ENCODE measurements around the gene KDM5B. TPM values are rescaled to one million over a fixed set of nuclear protein-coding genes. Genes with fewer than 3 reads are reported as not detected.

KDM5B gene
- total RNA-seq, 1 experiment from 2014 or later, result 86.7 TPM

DNA sequence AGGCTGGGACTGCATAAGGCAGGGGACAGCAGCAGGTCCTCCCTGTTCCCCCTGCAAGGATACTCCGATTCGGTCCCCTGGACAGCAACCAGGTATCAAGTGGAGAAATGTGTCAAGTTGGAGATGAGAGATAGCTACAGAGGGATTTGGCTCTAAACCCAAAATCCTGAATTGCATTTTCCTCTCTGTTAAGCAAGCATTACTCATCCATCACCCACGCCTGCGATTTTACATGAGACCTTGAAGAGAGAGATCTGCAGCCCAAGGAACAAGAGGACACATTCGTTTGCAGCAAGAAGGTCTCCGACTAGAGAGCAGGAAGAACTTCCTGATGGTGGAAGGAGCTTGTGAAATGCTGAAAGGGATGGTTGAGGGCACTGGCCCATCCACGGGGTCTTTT lies 119.8 kb downstream of the KDM5B start:
- intact Hi-C loops (cut with micrococcal nuclease; ENCODE audit: unreplicated experiment), result no loop called here
- Mint-ChIP-seq H3K4me1 (ENCODE audit: low read depth, unreplicated experiment) (no peaks in the 10 kb centered on the region), H3K9me3 (ENCODE audit: low read depth, unreplicated experiment) (no peaks in the 10 kb centered on the region), H3K27me3 (ENCODE audit: unreplicated experiment) (peaks cover 100% of the 10 kb centered on the region), H3K27ac (ENCODE audit: unreplicated experiment) (no peak overlapping the region), H3K36me3 (ENCODE audit: insufficient read depth, unreplicated experiment) (no peaks in the 10 kb centered on the region), H3K4me3 (ENCODE audit: low read depth, unreplicated experiment) (no peak overlapping the region)
- TF ChIP-seq, protein P1, sequence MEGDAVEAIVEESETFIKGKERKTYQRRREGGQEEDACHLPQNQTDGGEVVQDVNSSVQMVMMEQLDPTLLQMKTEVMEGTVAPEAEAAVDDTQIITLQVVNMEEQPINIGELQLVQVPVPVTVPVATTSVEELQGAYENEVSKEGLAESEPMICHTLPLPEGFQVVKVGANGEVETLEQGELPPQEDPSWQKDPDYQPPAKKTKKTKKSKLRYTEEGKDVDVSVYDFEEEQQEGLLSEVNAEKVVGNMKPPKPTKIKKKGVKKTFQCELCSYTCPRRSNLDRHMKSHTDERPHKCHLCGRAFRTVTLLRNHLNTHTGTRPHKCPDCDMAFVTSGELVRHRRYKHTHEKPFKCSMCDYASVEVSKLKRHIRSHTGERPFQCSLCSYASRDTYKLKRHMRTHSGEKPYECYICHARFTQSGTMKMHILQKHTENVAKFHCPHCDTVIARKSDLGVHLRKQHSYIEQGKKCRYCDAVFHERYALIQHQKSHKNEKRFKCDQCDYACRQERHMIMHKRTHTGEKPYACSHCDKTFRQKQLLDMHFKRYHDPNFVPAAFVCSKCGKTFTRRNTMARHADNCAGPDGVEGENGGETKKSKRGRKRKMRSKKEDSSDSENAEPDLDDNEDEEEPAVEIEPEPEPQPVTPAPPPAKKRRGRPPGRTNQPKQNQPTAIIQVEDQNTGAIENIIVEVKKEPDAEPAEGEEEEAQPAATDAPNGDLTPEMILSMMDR (IDR thresholded peaks at IDR 0.05; ENCODE audit: unreplicated experiment), result no peak
- CTCF ChIA-PET, result interaction anchor here (0.5 kb wide), 1 partner anchor 31 kb away, joined by 5 read pairs; no protein-coding TSS in a partner anchor
- BruUV-seq (replicated peaks), result no TSS peak
- DNase-seq, result no peak

DNA sequence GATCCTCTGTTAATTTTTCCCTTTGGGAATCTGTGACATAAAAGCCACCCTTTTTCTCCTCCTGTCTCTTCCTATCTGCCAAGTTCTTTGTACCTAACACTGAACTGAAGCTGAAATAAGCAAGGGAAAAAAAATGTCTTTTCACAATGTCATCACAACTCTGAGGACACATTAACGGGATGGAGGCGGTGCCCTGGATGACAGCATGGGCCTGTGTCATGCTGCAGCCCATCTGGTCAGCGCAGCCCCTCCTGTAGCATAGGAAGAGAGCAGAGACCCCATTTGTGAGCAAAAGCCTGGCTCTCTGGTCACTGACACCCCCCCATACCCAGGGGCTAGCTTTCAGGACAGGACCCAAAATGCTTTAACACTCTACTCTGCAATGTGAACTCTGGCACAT lies 120.4 kb downstream of the KDM5B start:
- no peaks in the 10 kb centered on the region for H3K4me1 Mint-ChIP-seq (ENCODE audit: low read depth, unreplicated experiment)
- TF ChIP-seq, protein P1 (IDR thresholded peaks at IDR 0.05; ENCODE audit: unreplicated experiment), result no peak
- CTCF ChIA-PET, result no interaction called here
- no peak overlapping the region for H3K4me3 Mint-ChIP-seq (ENCODE audit: low read depth, unreplicated experiment)
- no peak for DNase-seq
- H3K9me3 Mint-ChIP-seq (ENCODE audit: low read depth, unreplicated experiment), result no peaks in the 10 kb centered on the region
- H3K27ac Mint-ChIP-seq (ENCODE audit: unreplicated experiment), result no peak overlapping the region
- intact Hi-C loops (cut with micrococcal nuclease; ENCODE audit: unreplicated experiment), result no loop called here
- H3K36me3 Mint-ChIP-seq (ENCODE audit: insufficient read depth, unreplicated experiment), result no peaks in the 10 kb centered on the region
- H3K27me3 Mint-ChIP-seq (ENCODE audit: unreplicated experiment), result peaks cover 100% of the 10 kb centered on the region
- BruUV-seq (replicated peaks), result no TSS peak

DNA sequence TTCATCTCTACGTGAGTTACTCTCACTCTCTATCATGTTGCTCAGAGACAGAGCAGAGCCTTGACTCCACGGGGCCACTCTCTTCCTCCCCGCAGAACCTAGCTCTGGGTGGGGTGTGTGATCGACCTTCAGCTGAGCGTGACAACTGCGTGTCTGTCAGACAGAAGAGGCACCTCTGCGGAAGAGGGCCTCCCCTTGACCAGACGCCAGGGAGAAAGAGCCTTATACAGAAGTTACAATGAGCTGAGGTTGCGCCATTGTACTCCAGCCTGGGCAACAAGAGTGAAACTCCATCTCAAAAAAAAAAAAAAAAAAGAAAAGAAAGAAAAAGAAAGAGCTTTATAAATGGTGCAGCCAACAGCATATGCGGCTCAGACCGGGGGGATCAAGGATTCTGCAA lies 120.9 kb downstream of the KDM5B start:
- no peaks in the 10 kb centered on the region for H3K9me3 Mint-ChIP-seq (ENCODE audit: low read depth, unreplicated experiment)
- BruUV-seq (replicated peaks), result no TSS peak
- peaks cover 100% of the 10 kb centered on the region for H3K27me3 Mint-ChIP-seq (ENCODE audit: unreplicated experiment)
- DNase-seq, result no peak
- intact Hi-C loops (cut with micrococcal nuclease; ENCODE audit: unreplicated experiment), result no loop called here
- no peaks in the 10 kb centered on the region for H3K36me3 Mint-ChIP-seq (ENCODE audit: insufficient read depth, unreplicated experiment)
- TF ChIP-seq, protein P1 (IDR thresholded peaks at IDR 0.05; ENCODE audit: unreplicated experiment), result no peak
- CTCF ChIA-PET, result no interaction called here
- H3K27ac Mint-ChIP-seq (ENCODE audit: unreplicated experiment), result no peak overlapping the region
- no peaks in the 10 kb centered on the region for H3K4me1 Mint-ChIP-seq (ENCODE audit: low read depth, unreplicated experiment)
- H3K4me3 Mint-ChIP-seq (ENCODE audit: low read depth, unreplicated experiment), result no peak overlapping the region

DNA sequence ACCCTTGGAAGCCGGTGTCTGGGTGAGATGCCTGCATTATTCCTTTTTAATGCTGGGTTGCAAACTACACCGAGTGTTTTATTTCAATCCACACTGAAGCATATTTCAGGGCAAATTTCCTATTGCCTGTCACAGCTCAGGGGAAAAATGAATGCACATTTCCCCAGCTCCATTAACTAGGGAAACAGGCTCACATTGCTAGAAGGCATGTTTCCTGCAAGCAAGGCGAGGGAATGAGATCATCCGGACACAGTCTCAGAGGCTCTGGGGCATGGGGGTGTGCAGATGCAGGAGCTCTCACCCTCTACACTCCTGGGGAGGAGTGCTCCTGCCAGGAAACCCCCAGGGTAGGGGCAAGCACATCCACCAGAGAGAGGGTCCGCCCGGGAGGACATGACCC lies 122.6 kb downstream of the KDM5B start:
- Mint-ChIP-seq H3K4me3 (ENCODE audit: low read depth, unreplicated experiment) (no peak overlapping the region), H3K4me1 (ENCODE audit: low read depth, unreplicated experiment) (no peaks in the 10 kb centered on the region), H3K9me3 (ENCODE audit: low read depth, unreplicated experiment) (no peaks in the 10 kb centered on the region), H3K27me3 (ENCODE audit: unreplicated experiment) (peaks cover 100% of the 10 kb centered on the region), H3K36me3 (ENCODE audit: insufficient read depth, unreplicated experiment) (no peaks in the 10 kb centered on the region), H3K27ac (ENCODE audit: unreplicated experiment) (no peak overlapping the region)
- intact Hi-C loops (cut with micrococcal nuclease; ENCODE audit: unreplicated experiment), result no loop called here
- TF ChIP-seq, protein P1 (IDR thresholded peaks at IDR 0.05; ENCODE audit: unreplicated experiment), result no peak
- no peak for DNase-seq
- CTCF ChIA-PET, result no interaction called here
- BruUV-seq (replicated peaks), result no TSS peak
